ENCODE measurements around the gene HOXD9.

The HOXD9 gene

DNA sequence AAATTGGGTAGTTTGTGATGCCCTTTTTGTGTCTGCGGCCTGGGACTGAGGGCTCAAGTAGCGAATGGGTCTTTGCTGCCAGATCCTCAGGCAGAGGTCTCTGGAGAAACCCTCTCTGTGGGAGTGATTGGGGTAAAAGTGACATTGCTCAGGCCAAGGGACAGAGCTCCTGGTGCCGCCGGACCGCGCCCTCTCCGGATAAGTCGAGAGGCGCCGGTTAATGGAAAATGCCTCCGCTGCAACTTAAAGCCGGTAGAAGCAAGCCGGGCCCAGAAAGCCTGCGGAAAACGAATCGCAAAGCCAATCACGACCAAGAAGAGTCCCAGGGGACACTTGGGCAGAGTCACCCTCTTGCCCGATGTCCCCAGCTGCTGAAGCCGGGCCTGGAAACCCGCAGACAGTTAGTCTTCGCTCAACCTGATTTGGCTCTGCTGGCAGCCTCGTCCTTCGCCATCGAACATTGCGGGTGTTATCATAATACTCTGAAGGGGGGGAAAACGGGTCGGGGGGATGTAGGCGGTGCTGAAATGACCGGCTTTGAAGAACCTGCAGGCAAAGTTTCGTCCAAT, 23.3 kb upstream of the HOXD9 start:
- DNase-seq: no peak

DNA sequence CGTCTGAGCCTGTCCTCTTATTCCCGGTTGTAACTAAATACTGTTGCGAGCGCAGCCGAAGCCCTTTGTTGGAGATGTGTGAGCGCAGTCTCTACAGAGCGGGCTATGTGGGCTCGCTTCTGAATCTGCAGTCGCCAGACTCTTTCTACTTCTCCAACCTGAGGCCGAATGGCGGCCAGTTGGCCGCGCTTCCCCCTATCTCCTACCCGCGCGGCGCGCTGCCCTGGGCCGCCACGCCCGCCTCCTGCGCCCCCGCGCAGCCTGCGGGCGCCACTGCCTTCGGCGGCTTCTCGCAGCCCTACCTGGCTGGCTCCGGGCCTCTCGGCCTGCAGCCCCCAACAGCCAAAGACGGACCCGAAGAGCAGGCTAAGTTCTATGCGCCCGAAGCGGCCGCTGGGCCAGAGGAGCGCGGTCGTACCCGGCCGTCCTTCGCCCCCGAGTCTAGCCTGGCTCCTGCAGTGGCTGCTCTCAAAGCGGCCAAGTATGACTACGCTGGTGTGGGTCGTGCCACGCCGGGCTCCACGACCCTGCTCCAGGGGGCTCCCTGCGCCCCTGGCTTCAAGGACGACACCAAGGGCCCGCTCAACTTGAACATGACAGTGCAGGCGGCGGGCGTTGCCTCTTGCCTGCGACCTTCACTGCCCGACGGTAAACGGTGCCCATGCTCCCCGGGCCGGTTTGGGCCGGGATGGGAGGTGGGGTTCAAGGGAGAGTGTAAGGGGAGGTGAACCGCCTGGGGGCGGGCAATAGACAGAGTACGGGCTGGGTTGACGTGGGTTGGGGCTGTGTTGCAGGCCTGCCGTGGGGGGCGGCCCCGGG, 22.6 kb upstream of the HOXD9 start, which contains the start of gene HOXD12:
HOXD12 (plus strand) TSS at position 68 of the 819 bp plus-strand sequence; CDS start at position 75, 7 bp downstream.
- DNase-seq: no peak

DNA sequence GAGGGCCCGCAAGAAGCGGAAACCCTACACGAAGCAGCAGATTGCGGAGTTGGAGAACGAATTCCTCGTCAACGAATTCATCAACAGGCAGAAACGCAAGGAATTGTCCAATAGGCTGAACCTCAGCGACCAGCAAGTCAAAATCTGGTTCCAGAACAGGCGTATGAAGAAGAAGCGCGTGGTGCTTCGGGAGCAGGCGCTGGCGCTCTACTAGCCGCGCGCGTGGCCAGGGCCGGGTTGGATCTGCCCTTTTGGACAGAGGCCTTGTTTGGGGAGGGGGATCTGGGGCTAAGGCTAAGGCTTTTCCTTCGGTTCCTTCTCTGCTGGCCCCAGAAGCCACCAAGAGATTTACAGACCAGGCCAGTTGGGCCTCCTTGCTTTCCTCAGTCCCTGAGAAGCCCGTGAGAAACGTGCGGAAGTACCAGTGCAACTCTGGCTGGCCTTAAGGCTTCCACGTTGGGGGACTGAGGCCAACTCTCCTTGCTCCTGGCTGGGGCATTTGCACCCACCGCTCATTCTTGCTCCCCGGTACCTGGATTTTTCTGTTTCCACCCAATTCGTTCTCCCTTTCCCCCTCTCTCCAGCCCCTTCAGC, 21.9 kb upstream of the HOXD9 start:
- DNase-seq: no peak

DNA sequence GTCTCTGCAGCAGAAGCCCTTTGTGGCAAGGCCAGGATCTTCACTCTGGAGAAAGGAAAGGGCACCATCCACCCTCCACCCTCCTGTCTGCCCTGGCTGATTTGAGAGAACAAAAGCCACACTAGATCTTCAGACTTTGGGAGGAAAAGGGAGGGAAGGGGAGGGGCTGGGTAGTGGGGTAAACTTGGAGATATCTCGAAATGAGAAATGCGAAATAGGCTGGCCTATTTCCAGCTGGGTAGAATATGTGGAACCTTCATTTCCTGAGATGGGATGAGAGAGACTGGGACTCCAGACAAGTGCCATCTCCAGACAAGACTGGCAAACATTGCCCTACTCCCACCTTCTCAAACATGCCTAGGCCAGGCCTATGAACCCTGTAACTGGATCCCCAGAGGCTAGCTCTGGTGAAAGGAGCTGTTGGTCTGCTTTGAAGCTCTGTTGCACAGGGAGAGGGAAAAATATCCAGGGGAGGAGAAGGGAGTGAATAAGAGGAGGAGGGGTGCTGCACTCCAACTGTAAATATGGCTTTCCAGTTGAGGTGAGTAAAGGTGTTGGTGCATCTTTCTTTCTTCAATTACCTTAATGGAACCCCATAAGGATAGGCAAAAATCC, 21.2 kb upstream of the HOXD9 start:
- no peak for DNase-seq

DNA sequence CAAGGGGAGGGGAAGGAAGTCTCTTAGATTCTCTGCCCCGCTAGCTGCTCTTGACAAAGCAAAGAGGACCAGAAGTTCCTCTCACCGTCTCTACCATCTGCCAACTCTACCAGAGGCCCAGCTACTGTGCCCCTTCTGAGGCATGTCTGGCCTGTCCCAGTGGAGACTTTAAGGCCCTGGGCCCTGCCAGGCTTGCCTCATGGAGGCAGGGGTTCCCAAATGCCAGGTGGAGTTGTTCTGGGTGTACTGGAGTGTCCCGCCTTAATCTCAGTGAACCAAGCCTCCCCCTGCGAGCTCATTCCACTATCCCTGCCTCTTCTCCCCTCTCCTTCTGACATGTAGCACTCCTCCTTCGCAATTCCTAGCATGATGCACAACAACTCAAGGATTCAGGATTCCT, 20.7 kb upstream of the HOXD9 start:
- no peak for DNase-seq

DNA sequence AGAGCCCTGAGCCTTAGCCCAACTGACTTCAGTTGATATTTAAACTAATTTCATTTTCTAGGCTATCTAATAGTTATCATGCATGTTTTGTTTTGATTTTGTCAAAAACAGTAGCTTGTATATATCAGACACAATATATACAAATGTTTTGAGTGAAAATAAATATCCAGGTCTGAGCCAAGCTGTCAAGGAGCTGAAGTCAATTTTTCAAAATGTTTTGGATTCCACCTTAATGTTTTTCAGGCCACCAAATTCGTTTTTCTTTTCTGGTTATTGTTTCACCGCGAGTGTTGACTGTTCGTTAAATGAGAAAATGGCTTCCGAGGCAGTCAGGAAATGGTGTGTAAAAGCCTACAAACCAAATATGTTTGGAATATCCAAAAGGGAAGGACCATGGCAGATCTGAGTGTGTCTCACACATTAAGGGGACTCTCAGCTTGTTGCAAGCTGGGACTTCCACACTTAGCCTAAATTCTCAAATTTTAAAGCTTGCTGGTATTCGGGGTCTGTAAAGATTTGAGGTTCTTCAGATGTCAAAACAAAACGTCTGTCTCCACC, 20.1 kb upstream of the HOXD9 start:
- no peak for DNase-seq

DNA sequence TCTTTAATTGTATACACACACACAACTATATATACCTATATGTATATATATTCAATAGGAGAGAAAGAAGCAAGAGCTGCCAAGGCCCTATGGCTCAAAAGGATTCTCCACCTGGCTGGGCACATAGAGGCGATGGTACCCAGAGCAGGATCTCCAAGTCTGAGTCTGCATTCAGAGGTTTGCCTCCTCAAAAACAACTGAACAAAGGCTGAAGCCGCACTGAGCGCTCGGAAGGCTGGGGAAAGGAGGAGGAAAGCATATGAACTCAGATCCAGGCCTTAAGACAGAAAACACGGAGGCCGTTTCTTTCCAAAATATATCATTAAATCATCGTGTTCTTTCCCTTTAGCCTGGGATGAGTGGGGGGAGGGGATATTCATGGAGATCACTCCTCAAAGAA, 19.3 kb upstream of the HOXD9 start:
- DNase-seq: no peak

DNA sequence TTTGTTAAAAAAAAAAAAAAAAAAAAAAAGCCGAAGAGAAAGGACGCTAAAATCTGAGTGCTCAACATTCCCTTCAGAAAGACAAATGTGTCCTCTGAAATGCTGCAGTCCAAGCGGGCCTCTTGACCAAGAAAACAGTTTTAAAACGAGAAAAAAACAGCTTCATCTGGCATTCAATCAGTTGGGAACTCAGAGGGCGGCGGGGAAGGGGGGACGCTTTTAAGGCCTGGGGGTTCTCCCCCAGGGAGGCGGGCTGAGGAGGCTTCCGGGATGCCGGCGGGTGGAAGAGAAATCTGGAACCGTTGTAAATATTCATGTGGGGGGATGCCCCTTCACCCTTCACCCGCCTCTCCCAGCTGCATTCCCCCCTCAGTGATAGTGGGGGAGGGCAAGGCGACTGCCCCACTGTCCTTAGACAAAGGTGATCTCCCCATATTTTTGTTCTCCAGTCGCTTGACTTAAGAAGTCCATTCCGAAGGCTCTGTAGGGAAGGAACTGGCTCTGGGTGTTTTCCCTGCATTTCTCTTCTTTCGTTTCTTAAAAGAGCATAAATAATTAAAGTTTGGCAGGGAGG, 18.7 kb upstream of the HOXD9 start:
- DNase-seq: no peak

DNA sequence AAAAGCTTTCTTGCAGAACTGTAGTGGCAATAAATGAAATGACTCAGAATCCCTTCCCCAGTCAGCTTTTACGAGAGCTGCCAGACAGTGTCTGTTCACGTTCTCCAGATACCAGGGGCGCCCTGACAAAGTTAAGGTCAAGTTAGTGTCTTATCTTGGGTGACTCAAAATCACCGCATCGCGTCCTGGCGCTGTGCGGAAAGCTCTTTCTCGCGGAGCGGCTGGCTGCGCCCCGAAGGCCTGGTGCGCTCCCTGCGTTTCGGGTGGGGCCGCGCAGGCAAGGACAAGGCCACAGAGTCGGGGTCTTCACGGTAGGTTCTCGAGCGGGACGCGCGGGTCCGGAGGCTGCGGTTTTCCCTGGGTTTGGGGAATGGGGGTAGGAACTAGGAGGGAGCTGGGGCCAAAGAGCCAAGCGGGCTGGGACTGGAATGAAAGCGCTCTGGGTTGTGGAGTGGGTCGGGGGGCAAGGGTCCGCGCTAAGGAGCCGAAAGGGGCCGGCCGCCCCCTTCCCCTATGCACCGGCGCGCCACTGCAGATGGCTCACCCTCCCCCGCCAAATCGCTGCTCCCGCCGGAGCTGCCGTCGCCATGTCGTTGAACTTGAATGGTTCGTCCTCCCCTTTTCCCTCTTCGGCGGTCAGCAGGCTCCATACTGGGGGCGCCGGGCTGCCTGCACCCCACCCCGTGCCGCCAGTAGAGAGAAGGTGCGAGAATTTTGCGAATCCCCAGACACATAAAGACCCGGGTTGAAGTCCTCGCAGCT, 18.0 kb upstream of the HOXD9 start:
- DNase-seq: no peak

DNA sequence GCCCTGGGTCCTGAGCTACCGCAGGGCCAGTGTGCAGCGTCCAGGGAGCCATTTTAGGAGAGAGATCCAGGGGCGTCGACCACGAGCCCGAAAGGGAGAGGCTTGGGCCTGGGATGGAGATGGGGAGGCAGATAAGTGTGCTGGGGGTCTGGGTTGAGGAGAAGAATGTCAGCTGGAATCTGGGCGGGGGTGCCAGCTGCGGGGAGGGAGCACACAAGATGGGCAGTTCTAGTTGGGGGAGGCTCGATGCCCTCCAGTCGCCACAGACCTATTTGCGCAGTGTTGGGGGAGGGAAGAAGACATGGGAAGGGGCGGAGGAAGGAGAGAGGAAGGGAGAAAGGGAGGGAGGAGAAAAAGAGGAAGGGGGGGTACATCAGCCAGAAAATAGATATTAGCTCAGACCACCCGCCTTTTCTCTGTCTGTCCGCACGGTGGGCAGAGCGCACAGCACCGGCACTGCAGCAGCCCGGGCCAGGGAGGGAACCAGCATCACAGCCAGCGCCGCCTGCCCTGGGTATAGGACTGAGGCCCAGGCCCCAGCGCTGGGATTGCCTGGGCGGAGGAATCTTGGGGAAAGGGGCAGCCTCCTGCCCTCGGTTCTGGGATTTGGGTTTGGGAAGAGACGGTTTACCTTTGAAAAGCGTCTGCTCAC, 17.3 kb upstream of the HOXD9 start:
- DNase-seq: no peak

DNA sequence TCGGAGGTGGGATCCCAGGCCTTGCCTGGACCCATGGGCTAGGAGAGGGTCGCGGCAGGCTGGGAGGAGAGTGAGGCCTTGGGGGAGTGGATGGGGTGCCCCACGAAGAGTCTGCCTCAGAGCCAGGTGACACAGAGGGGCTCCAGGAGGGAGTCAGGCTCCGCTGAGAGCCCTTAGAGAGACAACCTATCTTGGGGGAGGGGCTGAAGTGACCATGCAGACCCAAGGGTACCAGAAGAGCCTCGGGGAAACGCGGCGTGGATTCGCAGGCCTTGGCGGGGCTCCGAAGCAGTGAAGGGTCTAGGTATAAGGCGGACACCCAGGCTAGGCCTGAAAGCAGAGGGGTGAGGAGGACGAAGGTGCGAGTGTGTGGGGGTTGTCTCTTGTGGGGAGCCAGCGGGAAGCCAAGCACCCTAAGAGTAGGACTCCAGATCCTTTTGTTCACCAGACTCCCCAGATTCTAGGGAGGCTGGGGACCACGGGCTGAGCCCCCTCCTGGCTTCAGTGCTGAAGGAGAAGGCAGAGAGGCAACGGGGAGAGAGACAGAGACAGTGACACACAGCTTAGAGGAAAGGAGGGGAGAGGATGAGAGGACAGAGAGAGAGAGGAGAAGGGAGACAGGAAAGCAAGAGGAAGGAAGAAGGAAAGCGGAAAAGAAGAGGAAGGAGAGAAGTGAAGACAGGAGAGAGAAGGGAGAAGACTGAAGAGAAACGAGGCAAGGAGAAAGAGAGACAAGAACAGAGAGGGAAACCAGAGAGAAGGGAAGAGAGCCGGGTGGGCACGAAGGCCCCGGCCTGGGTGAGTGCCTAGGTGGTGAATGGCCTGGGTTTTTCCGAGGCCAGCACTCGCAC, 16.6 kb upstream of the HOXD9 start:
- no peak for DNase-seq

DNA sequence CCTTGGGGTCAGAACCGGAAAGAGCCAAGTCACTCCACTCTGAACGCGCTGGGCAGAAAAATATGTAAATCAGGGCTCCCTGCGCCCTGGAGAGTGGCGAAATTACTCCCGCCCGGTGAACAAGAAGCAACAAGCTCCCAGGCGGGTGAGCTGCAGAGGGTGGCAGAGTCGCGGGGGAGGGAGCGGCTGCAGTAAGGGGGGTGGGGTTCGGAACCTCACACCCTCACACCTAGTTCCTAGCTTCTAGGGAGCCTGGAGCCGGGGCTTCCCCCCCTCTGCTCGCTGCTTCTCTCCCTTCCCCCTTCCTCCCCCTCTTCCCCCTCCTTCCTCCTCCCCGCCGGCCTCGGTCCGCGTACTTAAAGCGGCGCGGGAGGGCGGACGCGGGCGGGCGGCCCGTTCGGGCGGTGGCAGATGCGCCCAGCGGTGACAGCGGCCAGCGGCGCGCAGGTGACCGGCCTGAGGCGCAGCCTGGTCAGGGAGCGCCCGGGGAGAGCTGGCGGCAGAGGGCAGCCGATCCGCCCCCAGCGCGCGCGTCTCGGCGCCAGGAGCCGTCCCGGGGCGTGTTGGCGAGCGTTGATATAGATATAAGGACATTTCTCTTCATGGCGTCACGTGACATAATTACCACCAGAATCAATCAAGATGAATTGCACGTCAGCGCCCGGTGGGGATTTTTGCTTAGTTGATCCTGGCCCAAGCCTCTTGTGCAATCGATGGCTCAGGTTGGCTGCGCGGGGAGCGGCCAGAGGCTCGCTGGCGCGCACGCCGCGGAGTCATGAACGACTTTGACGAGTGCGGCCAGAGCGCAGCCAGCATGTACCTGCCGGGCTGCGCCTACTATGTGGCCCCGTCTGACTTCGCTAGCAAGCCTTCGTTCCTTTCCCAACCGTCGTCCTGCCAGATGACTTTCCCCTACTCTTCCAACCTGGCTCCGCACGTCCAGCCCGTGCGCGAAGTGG, 15.7 kb upstream of the HOXD9 start, which contains the start of gene HOXD11:
HOXD11 (plus strand) TSS at position 700 of the 959 bp plus-strand sequence; CDS start at position 776, 76 bp downstream.
- DNase-seq: no peak

DNA sequence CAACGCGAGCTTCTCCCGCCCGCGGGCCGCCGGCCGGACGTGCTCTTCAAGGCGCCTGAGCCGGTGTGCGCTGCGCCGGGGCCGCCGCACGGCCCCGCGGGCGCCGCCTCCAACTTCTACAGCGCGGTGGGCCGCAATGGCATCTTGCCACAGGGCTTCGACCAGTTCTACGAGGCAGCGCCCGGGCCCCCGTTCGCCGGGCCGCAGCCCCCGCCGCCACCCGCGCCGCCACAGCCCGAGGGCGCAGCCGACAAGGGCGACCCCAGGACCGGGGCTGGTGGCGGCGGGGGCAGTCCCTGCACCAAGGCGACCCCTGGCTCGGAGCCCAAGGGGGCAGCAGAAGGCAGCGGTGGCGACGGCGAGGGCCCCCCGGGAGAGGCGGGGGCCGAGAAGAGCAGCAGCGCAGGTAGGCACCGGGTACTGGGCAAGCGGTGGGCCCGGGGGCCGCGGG, 14.8 kb upstream of the HOXD9 start:
- DNase-seq: no peak

DNA sequence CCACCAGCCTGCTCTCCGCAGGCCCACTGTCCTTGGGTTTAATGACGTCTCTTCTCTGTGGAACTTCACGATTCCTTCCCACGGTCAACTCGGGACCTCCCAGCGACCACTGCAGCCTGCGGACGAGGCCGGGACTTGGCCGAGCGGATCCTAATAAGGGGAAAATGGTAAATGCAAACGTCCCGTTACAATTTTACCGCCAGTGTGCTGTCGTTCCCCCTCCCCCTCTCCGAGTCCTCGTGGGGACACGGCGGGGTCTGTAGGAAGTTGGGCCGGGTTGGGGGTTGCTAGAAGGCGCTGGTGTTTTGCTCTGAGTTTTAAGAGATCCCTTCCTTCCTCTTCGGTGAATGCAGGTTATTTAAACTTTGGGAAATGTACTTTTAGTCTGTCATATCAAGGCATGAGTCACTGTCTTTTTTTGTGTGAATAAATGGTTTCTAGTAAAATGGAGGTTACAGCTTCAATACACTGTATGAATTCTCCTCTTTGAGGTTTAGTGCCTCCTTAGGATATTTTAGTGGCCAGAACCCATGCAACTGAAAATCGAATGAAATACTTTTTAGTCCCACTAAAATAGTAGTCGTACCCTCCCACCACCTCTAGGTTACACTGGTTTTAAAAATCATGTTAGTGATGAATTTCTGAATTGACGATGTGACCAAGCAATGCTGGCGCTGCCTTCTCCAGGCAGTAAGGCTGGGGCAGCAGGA, 13.2 kb upstream of the HOXD9 start:
- no peak for DNase-seq

DNA sequence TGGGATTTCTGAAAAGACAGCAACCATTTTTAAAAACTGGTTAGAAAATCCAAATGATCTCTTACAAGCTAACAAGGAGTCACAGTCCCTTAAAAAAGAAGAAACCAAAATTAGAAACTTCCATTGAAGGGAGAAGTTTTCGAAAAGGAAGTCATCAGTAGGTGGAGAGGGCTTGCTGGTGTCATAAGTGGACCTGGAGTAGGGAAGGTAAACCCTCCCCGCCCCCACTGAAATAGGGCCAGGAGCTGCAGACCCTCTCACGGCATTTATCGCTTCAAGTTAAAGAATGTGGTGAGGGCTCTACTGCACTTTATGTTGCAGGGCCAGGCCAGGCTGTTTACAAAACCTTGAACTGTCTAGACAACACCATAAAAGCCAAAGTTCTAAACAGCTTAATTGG, 12.6 kb upstream of the HOXD9 start:
- DNase-seq: no peak

DNA sequence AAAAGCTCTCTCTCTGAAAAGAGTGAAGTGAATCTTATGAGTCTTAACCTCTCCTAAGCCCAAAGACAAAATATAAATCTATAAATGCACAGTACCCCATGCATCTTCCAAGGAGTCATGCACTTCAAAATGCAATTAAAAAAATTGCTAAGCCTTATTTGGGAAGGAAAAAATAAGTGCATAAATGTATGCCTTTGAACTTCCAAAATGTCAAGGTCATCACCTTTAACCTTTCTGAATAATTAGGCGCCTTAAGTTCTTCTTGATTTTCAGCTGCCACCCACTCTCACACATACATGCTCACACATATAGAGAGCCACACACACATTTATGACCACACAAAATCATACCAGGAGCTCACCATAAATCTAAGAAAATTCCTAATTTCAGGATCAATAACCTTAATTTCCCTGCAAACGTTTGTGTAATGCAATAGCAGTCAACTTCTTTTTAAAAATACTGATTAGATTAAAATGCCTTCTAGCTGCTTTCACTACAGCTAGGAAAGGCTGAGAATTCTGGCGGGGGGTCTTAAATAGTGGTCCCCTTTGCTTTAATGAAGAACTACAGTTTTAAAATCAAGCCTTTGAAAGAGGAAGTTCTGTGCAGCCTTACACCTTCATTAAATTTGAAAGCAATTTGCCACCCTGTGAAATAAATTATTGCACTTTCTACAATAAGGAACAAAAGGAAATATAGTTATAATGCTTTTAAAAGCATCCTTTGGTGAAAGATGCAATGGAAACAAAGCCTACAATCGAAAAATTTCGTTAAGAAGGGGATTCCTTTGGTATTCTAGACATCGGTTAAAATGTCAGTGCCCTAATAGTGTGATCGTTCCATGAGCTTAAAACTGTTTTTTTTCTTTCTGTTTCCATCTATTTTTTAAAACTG, 11.9 kb upstream of the HOXD9 start:
- no peak for DNase-seq

DNA sequence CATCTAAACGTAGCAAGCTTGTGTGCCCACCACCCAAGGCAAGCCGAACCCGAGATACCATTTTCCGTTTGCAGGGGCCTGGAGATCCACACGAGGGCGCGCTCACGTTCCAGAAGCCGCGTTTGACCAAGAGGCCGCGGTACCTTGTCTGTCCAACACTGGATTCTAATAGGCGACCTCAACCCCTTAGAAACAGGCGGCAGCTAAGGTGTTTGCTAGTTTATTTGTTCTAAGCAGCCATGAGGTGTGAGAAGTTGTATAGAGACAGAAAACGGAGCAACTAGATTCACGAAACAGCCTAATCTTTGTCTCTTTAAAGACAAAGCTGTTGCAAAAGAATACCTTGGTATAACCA, 11.2 kb upstream of the HOXD9 start:
- DNase-seq: peak in 1 of 2 experiments; percentile 62
